AG09309 (cell line): ENCODE measurements around the gene CHD6.

Source experiments
- DNase-seq: peaks from one replicate; pipeline ENCODE4 v3.0.0-alpha.2; 2010; ENCODE audit warnings: low read depth
- H3K4me3 ChIP-seq: 2 replicates; pipeline ENCODE4 v1.5.1; 2011; ENCODE audit warnings: mild to moderate bottlenecking, low read depth, low read length, moderate library complexity; ENCODE audit not compliant: control insufficient read depth
- TF ChIP-seq, protein P1 (sequence below): IDR thresholded peaks from 2 replicates; pipeline ENCODE4 v1.5.1; 2011; ENCODE audit warnings: mild to moderate bottlenecking, low read depth, low read length, inconsistent platforms; ENCODE audit not compliant: insufficient read depth, control insufficient read depth; ENCODE audit errors: missing control alignments

Gene CHD6

GRCh38 chr20:41638456-41638855, 20.3 kb upstream of the CHD6 start:
- H3K4me3 ChIP-seq, result no peak overlapping the region
- DNase-seq, result no peak
- TF ChIP-seq, protein P1, sequence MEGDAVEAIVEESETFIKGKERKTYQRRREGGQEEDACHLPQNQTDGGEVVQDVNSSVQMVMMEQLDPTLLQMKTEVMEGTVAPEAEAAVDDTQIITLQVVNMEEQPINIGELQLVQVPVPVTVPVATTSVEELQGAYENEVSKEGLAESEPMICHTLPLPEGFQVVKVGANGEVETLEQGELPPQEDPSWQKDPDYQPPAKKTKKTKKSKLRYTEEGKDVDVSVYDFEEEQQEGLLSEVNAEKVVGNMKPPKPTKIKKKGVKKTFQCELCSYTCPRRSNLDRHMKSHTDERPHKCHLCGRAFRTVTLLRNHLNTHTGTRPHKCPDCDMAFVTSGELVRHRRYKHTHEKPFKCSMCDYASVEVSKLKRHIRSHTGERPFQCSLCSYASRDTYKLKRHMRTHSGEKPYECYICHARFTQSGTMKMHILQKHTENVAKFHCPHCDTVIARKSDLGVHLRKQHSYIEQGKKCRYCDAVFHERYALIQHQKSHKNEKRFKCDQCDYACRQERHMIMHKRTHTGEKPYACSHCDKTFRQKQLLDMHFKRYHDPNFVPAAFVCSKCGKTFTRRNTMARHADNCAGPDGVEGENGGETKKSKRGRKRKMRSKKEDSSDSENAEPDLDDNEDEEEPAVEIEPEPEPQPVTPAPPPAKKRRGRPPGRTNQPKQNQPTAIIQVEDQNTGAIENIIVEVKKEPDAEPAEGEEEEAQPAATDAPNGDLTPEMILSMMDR, result no peak

DNA sequence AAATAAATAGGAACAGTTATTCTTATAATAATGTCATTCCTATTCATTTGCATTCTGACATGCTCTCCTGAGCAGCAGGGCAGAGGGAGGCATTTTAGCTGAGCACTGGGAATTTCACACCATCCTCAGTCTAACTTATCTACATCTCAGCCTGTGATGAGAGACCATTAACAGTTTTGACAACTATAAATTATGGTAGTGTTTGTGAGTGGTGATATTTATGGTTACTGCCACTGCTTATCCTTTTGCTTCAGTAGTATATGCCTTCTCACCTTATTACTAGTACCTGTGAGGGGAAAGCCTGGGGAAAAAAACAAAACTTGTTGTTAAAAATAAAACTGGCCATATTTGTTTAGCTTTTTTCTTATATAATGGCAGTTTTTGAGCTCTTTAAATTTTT, 17.0 kb upstream of the CHD6 start:
- no peak for DNase-seq
- TF ChIP-seq, protein P1, result no peak
- H3K4me3 ChIP-seq, result no peak overlapping the region

- DNase-seq, result no peak
- H3K4me3 ChIP-seq, result no peak overlapping the region
- TF ChIP-seq, protein P1, result no peak
These were observed 14.7 kb upstream of the CHD6 start for GRCh38 chr20:41632896-41633295.

- peak; percentile 33 for DNase-seq
- TF ChIP-seq, protein P1, result no peak
- H3K4me3 ChIP-seq, result no peak overlapping the region
These were observed 13.6 kb upstream of the CHD6 start for GRCh38 chr20:41631826-41632225.

DNA sequence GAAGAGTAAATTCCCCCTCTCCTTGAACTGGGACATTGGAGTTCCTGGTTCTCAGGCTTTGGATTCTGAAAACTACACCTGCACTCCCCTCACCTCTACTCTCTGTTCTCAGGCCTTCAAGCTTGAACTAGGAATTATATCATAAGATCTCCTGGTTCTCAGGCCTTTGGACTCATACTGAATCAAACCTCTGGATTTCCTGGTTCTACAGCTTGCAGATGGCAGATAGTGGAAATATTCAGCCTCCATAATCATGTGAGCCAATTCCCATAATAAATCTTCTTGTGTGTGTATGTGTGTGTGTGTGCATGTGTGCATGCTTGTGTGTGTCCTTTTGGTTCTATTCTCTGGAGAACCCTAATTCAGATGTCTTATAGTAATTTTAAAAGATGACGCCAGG, 12.7 kb upstream of the CHD6 start:
- no peak for DNase-seq
- no peak overlapping the region for H3K4me3 ChIP-seq
- TF ChIP-seq, protein P1, result no peak

DNA sequence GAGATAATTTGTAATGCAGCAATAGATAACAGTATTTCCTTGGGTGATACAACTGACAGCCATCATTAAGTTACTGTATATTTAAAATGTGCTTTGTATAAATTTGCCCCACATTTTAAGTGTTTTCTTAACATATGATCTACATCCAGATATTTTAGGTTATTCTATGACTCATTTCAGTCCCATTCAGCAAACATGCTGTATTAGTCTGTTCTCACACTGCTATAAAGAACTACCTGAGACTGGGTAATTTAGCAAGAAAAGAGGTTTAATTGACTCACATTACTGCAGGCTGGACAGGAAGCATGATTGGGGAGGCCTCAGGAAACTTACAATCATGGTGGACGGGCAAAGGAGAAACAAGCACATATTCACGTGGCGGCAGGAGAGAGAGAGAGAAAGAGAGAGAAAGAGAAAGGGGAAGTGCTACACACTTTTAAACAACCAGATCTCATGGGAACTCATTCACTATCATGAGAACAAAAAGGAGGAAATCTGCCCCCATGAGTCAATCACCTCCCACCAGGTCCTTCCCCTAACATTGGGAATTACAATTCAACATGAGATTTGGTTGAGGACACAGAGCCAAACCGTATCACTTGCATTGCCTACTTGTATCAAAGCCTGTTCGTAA, 9.6 kb upstream of the CHD6 start:
- no peak for DNase-seq
- TF ChIP-seq, protein P1, result no peak
- no peak overlapping the region for H3K4me3 ChIP-seq
